ENCODE data around the gene HS3ST3B1.

GRCh38 chr17:14308636-14308964, 7.7 kb downstream of the HS3ST3B1 start:
- TF ChIP-seq CTCF (IDR thresholded peaks at IDR 0.05) (no peak), POLR2A (IDR thresholded peaks at IDR 0.05) (no peak)
